Activated CD4-positive, alpha-beta T cell treated with anti-CD3 and anti-CD28 coated beads for 36 hours (primary cell): ENCODE data around the gene EVC. TPM values are rescaled to one million over a fixed set of nuclear protein-coding genes. Genes with fewer than 3 reads are reported as not detected.

Experiments used
- ATAC-seq: fragments of 200-7000 bp; cut with Tn5 transposase; one replicate; pipeline ENCODE4 v1.10.0; 2021; ENCODE audit warnings: mild to moderate bottlenecking, moderate library complexity
- CTCF ChIA-PET: fragments of 350-600 bp; sonication (Branson Sonifier 250); formaldehyde crosslinking; loops from one replicate; lab custom pipeline; 2021; ENCODE audit warnings: antibody characterized with exemption; lab: Charles Lee
- POLR2A ChIA-PET: fragments of 350-600 bp; sonication (Branson Sonifier 250); formaldehyde crosslinking; loops from one replicate; lab custom pipeline; 2021; ENCODE audit warnings: antibody characterized with exemption, inconsistent platforms; lab: Charles Lee
- DNase-seq: peaks from one replicate; pipeline ENCODE4 v3.0.0-alpha.2; 2020
- H3K27ac Mint-ChIP-seq: one replicate; pipeline ENCODE4 v1.8.0; 2021; ENCODE audit warnings: mixed read lengths
- H3K27me3 Mint-ChIP-seq: one replicate; pipeline ENCODE4 v1.8.0; 2021; ENCODE audit warnings: mixed read lengths
- H3K36me3 Mint-ChIP-seq: one replicate; pipeline ENCODE4 v1.8.0; 2021; ENCODE audit warnings: low read depth, mixed read lengths
- H3K4me1 Mint-ChIP-seq: one replicate; pipeline ENCODE4 v1.8.0; 2021; ENCODE audit warnings: mixed read lengths
- H3K4me3 Mint-ChIP-seq: one replicate; pipeline ENCODE4 v1.8.0; 2021; ENCODE audit warnings: mild to moderate bottlenecking, moderate library complexity, mixed read lengths
- H3K9me3 Mint-ChIP-seq: one replicate; pipeline ENCODE4 v1.8.0; 2021; ENCODE audit warnings: low read depth, mixed read lengths
- intact Hi-C, 2 experiments: fragments of 100-400 bp; cut with DNase I in 1 of 2; cut with micrococcal nuclease in 1 of 2; formaldehyde crosslinking; loops; one replicate each; pipeline versions ENCODE4 v1.14.2 to v1.15.1; 2022 to 2024; cut with DNase I, micrococcal nuclease
- total RNA-seq, 2 experiments: library from RNA; stranded (reverse); gene quantifications; one replicate each; pipeline ENCODE4 v1.2.3, GENCODE V29; 2021

The EVC gene
- total RNA-seq, 2 experiments from 2014 or later, result 0.71 to 1.5 TPM

GRCh38 chr4:5751666-5752375 is 40.8 kb downstream of the EVC start:
- Mint-ChIP-seq H3K27ac (no peak overlapping the region), H3K4me1 (no peaks in the 10 kb centered on the region), H3K27me3 (peaks cover under 1% of the 10 kb centered on the region), H3K9me3 (no peaks in the 10 kb centered on the region), H3K36me3 (no peaks in the 10 kb centered on the region), H3K4me3 (no peak overlapping the region)
- DNase-seq, result no peak
- intact Hi-C loops, result no loop called here
- no peak for ATAC-seq
- ChIA-PET POLR2A (no interaction called here), CTCF (no interaction called here)

- no peak for ATAC-seq
- ChIA-PET CTCF (interaction anchor here (0.7 kb wide), 1 partner anchor 475 kb away, joined by 3 read pairs; no protein-coding TSS in a partner anchor), POLR2A (no interaction called here)
- Mint-ChIP-seq H3K36me3 (no peaks in the 10 kb centered on the region), H3K27me3 (no peaks in the 10 kb centered on the region), H3K4me3 (no peak overlapping the region), H3K4me1 (no peaks in the 10 kb centered on the region), H3K27ac (no peak overlapping the region), H3K9me3 (no peaks in the 10 kb centered on the region)
- intact Hi-C loops, result no loop called here
- no peak for DNase-seq
Observed at GRCh38 chr4:5752376-5753184, 41.6 kb downstream of the EVC start.

- H3K27me3 Mint-ChIP-seq, result no peaks in the 10 kb centered on the region
- no peaks in the 10 kb centered on the region for H3K36me3 Mint-ChIP-seq
- ChIA-PET POLR2A (no interaction called here), CTCF (interaction anchor here (0.7 kb wide), 1 partner anchor 474 kb away, joined by 3 read pairs; no protein-coding TSS in a partner anchor)
- peaks cover 5% of the 10 kb centered on the region for H3K4me1 Mint-ChIP-seq
- intact Hi-C loops, result no loop called here
- H3K4me3 Mint-ChIP-seq, result no peak overlapping the region
- H3K9me3 Mint-ChIP-seq, result no peaks in the 10 kb centered on the region
- ATAC-seq, result no peak
- H3K27ac Mint-ChIP-seq, result no peak overlapping the region
- DNase-seq, result no peak
Observed at GRCh38 chr4:5753366-5753765, 42.4 kb downstream of the EVC start.

- ATAC-seq, result no peak
- Mint-ChIP-seq H3K27me3 (no peaks in the 10 kb centered on the region), H3K36me3 (no peaks in the 10 kb centered on the region), H3K27ac (no peak overlapping the region), H3K9me3 (no peaks in the 10 kb centered on the region), H3K4me3 (no peak overlapping the region), H3K4me1 (peaks cover 11% of the 10 kb centered on the region)
- no peak for DNase-seq
- ChIA-PET CTCF (no interaction called here), POLR2A (no interaction called here)
- intact Hi-C loops, result no loop called here
Observed at GRCh38 chr4:5753766-5754528, 42.9 kb downstream of the EVC start.

- no peaks in the 10 kb centered on the region for H3K36me3 Mint-ChIP-seq
- no peaks in the 10 kb centered on the region for H3K27me3 Mint-ChIP-seq
- intact Hi-C loops, result no loop called here
Observed at GRCh38 chr4:5754529-5754881, 43.5 kb downstream of the EVC start.

GRCh38 chr4:5755161-5755560 is 44.2 kb downstream of the EVC start:
- intact Hi-C loops, result no loop called here
- H3K36me3 Mint-ChIP-seq, result no peaks in the 10 kb centered on the region
- H3K4me3 Mint-ChIP-seq, result no peak overlapping the region
- H3K9me3 Mint-ChIP-seq, result no peaks in the 10 kb centered on the region
- ChIA-PET CTCF (no interaction called here), POLR2A (no interaction called here)
- peaks cover 4% of the 10 kb centered on the region for H3K27me3 Mint-ChIP-seq
- ATAC-seq (no peak), DNase-seq (no peak)
- H3K4me1 Mint-ChIP-seq, result peaks cover 13% of the 10 kb centered on the region
- no peak overlapping the region for H3K27ac Mint-ChIP-seq

More at GRCh38 chr4:5754529-5754881, 43.5 kb downstream of the EVC start:
- CTCF ChIA-PET, result no interaction called here
- H3K9me3 Mint-ChIP-seq, result no peaks in the 10 kb centered on the region
- DNase-seq (no peak), ATAC-seq (no peak)
- POLR2A ChIA-PET, result no interaction called here
- H3K4me3 Mint-ChIP-seq, result no peak overlapping the region
- H3K4me1 Mint-ChIP-seq, result peaks cover 13% of the 10 kb centered on the region
- no peak overlapping the region for H3K27ac Mint-ChIP-seq

GRCh38 chr4:5755679-5756078 is 44.7 kb downstream of the EVC start:
- H3K27ac Mint-ChIP-seq, result no peak overlapping the region
- ATAC-seq (no peak), DNase-seq (no peak)
- ChIA-PET POLR2A (no interaction called here), CTCF (interaction anchor here (0.6 kb wide), 1 partner anchor 14 kb away, joined by 3 read pairs; no protein-coding TSS in a partner anchor)
- peaks cover 4% of the 10 kb centered on the region for H3K27me3 Mint-ChIP-seq
- intact Hi-C loops, result no loop called here
- no peaks in the 10 kb centered on the region for H3K9me3 Mint-ChIP-seq
- H3K4me3 Mint-ChIP-seq, result no peak overlapping the region
- no peaks in the 10 kb centered on the region for H3K36me3 Mint-ChIP-seq
- H3K4me1 Mint-ChIP-seq, result peaks cover 13% of the 10 kb centered on the region

GRCh38 chr4:5756271-5756670 is 45.3 kb downstream of the EVC start:
- no peak overlapping the region for H3K27ac Mint-ChIP-seq
- ChIA-PET CTCF (interaction anchor here (0.6 kb wide), 1 partner anchor 13 kb away, joined by 3 read pairs; no protein-coding TSS in a partner anchor), POLR2A (no interaction called here)
- intact Hi-C loops, result no loop called here
- peaks cover 13% of the 10 kb centered on the region for H3K4me1 Mint-ChIP-seq
- DNase-seq (no peak), ATAC-seq (no peak)
- no peak overlapping the region for H3K4me3 Mint-ChIP-seq
- H3K36me3 Mint-ChIP-seq, result no peaks in the 10 kb centered on the region
- H3K9me3 Mint-ChIP-seq, result no peaks in the 10 kb centered on the region
- H3K27me3 Mint-ChIP-seq, result peaks cover 4% of the 10 kb centered on the region

- peaks cover 13% of the 10 kb centered on the region for H3K4me1 Mint-ChIP-seq
- H3K27me3 Mint-ChIP-seq, result peaks cover 4% of the 10 kb centered on the region
- no peak overlapping the region for H3K4me3 Mint-ChIP-seq
- H3K36me3 Mint-ChIP-seq, result no peaks in the 10 kb centered on the region
- no peaks in the 10 kb centered on the region for H3K9me3 Mint-ChIP-seq
- ATAC-seq (no peak), DNase-seq (no peak)
- H3K27ac Mint-ChIP-seq, result no peak overlapping the region
- intact Hi-C loops, result no loop called here
- POLR2A ChIA-PET, result no interaction called here
- CTCF ChIA-PET, result interaction anchor here (0.7 kb wide), 1 partner anchor 299 kb away, joined by 3 read pairs; no protein-coding TSS in a partner anchor
Observed at GRCh38 chr4:5757091-5757490, 46.1 kb downstream of the EVC start.

- CTCF ChIA-PET, result interaction anchor here (0.7 kb wide), 1 partner anchor 300 kb away, joined by 3 read pairs; no protein-coding TSS in a partner anchor
- H3K9me3 Mint-ChIP-seq, result no peaks in the 10 kb centered on the region
- intact Hi-C loops, result no loop called here
Observed at GRCh38 chr4:5757536-5757935, 46.5 kb downstream of the EVC start.

GRCh38 chr4:5757954-5758353 is 47.0 kb downstream of the EVC start:
- Mint-ChIP-seq H3K9me3 (no peaks in the 10 kb centered on the region), H3K27ac (no peak overlapping the region), H3K4me3 (no peak overlapping the region), H3K4me1 (peaks cover 13% of the 10 kb centered on the region), H3K36me3 (no peaks in the 10 kb centered on the region), H3K27me3 (peaks cover 4% of the 10 kb centered on the region)
- ChIA-PET CTCF (no interaction called here), POLR2A (no interaction called here)
- no peak for DNase-seq
- ATAC-seq, result no peak
- intact Hi-C loops, result loop anchor here in 1 of 2 experiments (1.0 to 2.0 kb wide), 2 partner anchors 46 to 105 kb away; no protein-coding TSS in a partner anchor

More at GRCh38 chr4:5757536-5757935, 46.5 kb downstream of the EVC start:
- DNase-seq (no peak), ATAC-seq (no peak)
- no peak overlapping the region for H3K4me3 Mint-ChIP-seq
- H3K4me1 Mint-ChIP-seq, result peaks cover 13% of the 10 kb centered on the region
- H3K27ac Mint-ChIP-seq, result no peak overlapping the region
- H3K27me3 Mint-ChIP-seq, result peaks cover 4% of the 10 kb centered on the region
- POLR2A ChIA-PET, result no interaction called here
- H3K36me3 Mint-ChIP-seq, result no peaks in the 10 kb centered on the region
